Thoracic aorta (tissue), 2 donors: Measurements from ENCODE around the gene MPHOSPH9. TPM values are rescaled to one million over a fixed set of nuclear protein-coding genes. Genes with fewer than 3 reads are reported as not detected.

ENCODE experiments used
- ATAC-seq: fragments of 150-250 bp; one replicate; pipeline ENCODE4 v1.8.0; 2017; ENCODE audit warnings: low read depth; ENCODE audit not compliant: insufficient number of reproducible peaks, low FRiP score
- DNase-seq: peaks from one replicate; pipeline ENCODE4 v3.0.0-alpha.2; 2020; ENCODE audit warnings: low spot score
- H3K27ac ChIP-seq, 2 donors: fragments of 200-600 bp; sonication (generic); 1 replicate in 1 of 2; 2 replicates in 1 of 2; pipeline ENCODE4 v1.5.1; 2016; ENCODE audit warnings: mild to moderate bottlenecking in 2 of 2, moderate library complexity in 2 of 2
- H3K27me3 ChIP-seq: fragments of 200-600 bp; sonication (generic); replicated peaks from 2 replicates; pipeline ENCODE4 v1.6.0; 2016; ENCODE audit warnings: mild to moderate bottlenecking; ENCODE audit not compliant: insufficient read depth
- H3K36me3 ChIP-seq: fragments of 200-600 bp; sonication (generic); one replicate; pipeline ENCODE4 v1.5.1; 2016
- H3K4me1 ChIP-seq, 2 donors: fragments of 200-600 bp; sonication (generic); 1 replicate in 1 of 2; 2 replicates in 1 of 2; pipeline versions ENCODE4 v1.5.1 to v1.6.0; 2016; ENCODE audit warnings: low read depth in 2 of 2, mild to moderate bottlenecking in 1 of 2; ENCODE audit not compliant: control insufficient read depth in 1 of 2
- H3K4me3 ChIP-seq: fragments of 200-600 bp; sonication (generic); 2 replicates; pipeline ENCODE4 v1.5.1; 2016; ENCODE audit warnings: mild to moderate bottlenecking
- H3K9me3 ChIP-seq: fragments of 200-600 bp; sonication (generic); 2 replicates; pipeline ENCODE4 v1.5.1; 2016
- total RNA-seq, 2 donors: library from RNA; depleted of rRNA; stranded (reverse); fragments of >200 nt; gene quantifications; one replicate each; pipeline versions ENCODE4 v1.1.0 to v1.2.3, GENCODE V29; 2016
- TF ChIP-seq, protein P1 (sequence below): fragments of 200-600 bp; sonication (generic); IDR thresholded peaks from one replicate; pipeline ENCODE4 v1.5.1; 2019; ENCODE audit warnings: antibody characterized with exemption

Gene MPHOSPH9
- total RNA-seq, 2 donors from 2014 or later: 7.6 to 44.0 TPM

DNA sequence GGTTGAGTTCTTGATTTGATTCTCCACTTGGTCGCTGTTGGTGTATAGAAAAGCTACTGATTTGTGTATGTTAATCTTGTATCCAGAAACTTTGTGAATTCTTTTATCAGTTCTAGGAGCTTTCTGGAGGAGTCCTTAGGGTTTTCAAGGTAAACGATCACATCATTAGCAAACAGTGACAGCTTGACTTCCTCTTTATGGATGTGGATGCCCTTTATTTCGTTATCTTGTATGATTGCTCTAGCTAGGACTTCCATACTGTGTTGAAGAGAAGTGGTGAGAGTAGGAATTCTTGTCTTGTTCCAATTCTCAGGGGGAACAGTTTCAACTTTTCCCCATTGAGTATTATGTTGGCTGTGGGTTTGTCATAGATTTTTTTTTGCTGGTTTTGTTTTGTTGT lies 12.7 kb upstream of the MPHOSPH9 start:
- Histone ChIP-seq H3K4me1 (peaks cover 0 to 11% of the 10 kb centered on the region in 2 donors), H3K27me3 (no peaks in the 10 kb centered on the region), H3K36me3 (peaks cover 3% of the 10 kb centered on the region), H3K27ac (no peak overlapping the region), H3K4me3 (no peak overlapping the region), H3K9me3 (no peaks in the 10 kb centered on the region)
- no peak for DNase-seq
- TF ChIP-seq, protein P1, sequence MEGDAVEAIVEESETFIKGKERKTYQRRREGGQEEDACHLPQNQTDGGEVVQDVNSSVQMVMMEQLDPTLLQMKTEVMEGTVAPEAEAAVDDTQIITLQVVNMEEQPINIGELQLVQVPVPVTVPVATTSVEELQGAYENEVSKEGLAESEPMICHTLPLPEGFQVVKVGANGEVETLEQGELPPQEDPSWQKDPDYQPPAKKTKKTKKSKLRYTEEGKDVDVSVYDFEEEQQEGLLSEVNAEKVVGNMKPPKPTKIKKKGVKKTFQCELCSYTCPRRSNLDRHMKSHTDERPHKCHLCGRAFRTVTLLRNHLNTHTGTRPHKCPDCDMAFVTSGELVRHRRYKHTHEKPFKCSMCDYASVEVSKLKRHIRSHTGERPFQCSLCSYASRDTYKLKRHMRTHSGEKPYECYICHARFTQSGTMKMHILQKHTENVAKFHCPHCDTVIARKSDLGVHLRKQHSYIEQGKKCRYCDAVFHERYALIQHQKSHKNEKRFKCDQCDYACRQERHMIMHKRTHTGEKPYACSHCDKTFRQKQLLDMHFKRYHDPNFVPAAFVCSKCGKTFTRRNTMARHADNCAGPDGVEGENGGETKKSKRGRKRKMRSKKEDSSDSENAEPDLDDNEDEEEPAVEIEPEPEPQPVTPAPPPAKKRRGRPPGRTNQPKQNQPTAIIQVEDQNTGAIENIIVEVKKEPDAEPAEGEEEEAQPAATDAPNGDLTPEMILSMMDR: no peak
- no peak for ATAC-seq

DNA sequence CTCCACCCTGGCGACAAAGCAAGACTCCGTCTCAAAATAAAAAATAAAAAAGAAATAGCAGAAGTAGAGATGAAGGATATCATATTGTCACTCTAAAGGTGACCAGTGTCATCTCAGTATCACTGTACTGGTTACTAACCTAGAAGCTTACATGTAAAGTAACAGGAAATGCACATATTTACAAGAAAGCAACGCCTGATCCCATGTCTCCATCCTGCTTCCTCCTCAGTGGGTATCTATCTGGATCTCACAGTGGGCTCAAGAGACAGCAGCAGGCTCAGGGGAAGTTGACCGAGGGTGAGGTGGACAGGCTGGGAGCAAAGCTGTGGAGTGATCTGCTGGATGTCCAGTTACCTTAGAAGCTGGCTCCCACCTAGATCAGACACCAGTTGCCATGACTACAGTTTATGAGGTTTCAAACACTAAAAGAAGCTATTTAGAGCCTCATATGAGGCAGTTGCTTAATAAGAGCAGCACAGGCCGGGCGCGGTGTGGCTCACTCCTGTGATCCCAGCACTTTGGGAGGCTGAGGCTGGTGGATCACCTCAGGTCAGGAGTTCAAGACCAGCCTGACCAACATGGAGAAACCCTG lies 10.8 kb upstream of the MPHOSPH9 start:
- TF ChIP-seq, protein P1: no peak
- DNase-seq: no peak

DNA sequence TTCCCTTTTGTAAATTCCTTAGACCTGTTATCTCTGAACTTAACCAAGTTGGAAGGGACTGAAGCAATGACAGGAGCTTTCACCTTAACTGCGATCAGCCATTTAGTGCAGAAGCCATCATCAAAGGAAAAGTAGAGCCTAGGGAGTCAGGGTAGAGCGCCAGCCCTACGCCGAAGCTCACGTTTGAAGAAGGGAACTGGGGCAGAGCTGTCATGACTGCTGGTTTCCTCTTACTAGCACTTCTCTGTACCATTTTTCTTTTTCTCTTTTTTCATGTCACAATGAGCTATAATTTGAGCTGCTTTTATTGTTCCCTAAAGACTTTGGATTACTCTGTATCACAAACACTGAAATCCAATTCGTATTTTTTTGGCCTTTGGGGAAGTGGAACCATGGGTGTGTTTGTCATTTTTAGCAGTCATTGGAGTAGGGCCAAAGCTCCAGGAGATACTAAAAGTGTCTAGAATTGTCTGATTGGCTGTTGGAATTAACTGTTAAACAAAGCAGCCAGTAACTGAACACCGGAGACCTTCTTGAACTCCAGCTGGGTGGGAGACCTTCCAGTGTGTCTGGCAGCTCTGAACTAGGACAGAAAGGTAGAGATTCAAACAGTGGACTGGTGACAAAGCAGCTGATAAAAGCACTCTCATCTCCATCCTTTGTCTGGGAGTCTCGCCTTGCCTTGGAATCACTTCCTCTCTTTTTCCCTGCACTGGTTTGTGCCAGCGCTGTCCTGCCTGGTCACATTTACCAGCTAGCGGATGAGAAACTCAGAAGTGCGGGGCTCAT lies 9.4 kb upstream of the MPHOSPH9 start:
- Histone ChIP-seq H3K9me3 (no peaks in the 10 kb centered on the region), H3K36me3 (peaks cover 3% of the 10 kb centered on the region), H3K4me3 (no peak overlapping the region), H3K27ac (no peak overlapping the region), H3K27me3 (no peaks in the 10 kb centered on the region), H3K4me1 (peaks cover 0 to 15% of the 10 kb centered on the region in 2 donors)
- no peak for ATAC-seq
- TF ChIP-seq, protein P1: no peak
- no peak for DNase-seq

More for the DNA sequence above, 10.8 kb upstream of the MPHOSPH9 start:
- peaks cover 3% of the 10 kb centered on the region for H3K36me3 ChIP-seq
- no peak overlapping the region for H3K27ac ChIP-seq
- no peaks in the 10 kb centered on the region for H3K27me3 ChIP-seq
- no peaks in the 10 kb centered on the region for H3K9me3 ChIP-seq
- peaks cover 0 to 7% of the 10 kb centered on the region in 2 donors for H3K4me1 ChIP-seq
- no peak for ATAC-seq
- H3K4me3 ChIP-seq: no peak overlapping the region

DNA sequence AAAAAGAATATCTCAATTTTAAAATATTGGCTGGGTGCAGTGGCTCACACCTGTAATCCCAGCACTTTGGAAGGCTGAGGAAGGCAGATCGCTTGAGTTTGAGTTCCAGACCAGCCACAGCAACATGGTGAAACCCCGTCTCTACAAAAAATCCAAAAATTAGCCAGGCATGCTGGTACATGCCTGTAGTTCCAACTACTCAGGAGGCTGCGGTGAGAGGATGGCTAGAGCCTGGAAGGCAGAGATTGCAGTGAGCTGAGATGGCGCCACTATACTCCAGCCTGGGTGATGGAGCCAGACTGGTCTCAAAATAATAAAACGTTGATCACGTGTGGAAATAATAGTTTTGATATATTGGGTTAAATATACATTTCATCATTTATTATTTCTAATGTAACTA lies 6.0 kb upstream of the MPHOSPH9 start:
- ATAC-seq (no peak), DNase-seq (no peak)
- Histone ChIP-seq H3K27ac (no peak overlapping the region), H3K36me3 (peaks cover 3% of the 10 kb centered on the region), H3K9me3 (no peaks in the 10 kb centered on the region), H3K4me1 (peaks cover 8 to 32% of the 10 kb centered on the region in 2 donors), H3K4me3 (no peak overlapping the region), H3K27me3 (no peaks in the 10 kb centered on the region)
- TF ChIP-seq, protein P1: no peak

DNA sequence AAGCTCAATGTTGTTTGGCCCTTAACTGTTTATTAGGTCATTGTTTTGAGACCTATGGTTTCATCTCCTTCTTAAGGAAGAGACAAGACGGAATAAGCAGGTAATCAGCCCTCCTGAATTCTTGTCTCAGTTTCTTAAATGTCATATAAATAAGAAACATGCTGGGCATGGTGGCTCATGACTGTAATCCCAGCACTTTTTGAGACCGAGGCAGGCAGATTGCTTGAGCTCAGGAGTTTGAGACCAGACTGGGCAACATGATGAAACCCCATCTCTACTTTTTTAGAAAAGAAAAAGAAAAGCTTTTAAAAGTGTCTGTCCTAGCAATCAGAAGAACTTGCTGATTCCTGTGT lies 5.4 kb upstream of the MPHOSPH9 start:
- H3K36me3 ChIP-seq: peaks cover 3% of the 10 kb centered on the region
- H3K4me1 ChIP-seq: peaks cover 8 to 32% of the 10 kb centered on the region in 2 donors
- H3K27ac ChIP-seq: no peak overlapping the region
- no peak overlapping the region for H3K4me3 ChIP-seq
- TF ChIP-seq, protein P1: no peak
- DNase-seq (no peak), ATAC-seq (no peak)
- no peaks in the 10 kb centered on the region for H3K9me3 ChIP-seq
- no peaks in the 10 kb centered on the region for H3K27me3 ChIP-seq
